Hematopoietic multipotent progenitor cell treated with erythropoietin and hydrocortisone succinate and interleukin-3 and kit ligand, for 6 days (in vitro differentiated cells): ENCODE measurements around the gene TRAPPC13.
A peak's percentile ranks its signal among the peaks of the same experiment; 100 is the strongest.
"Not testable (repeated sequence)": the region's sequence is repeated elsewhere in the genome, so short reads cannot be mapped to it uniquely, and the experiment has no call there.

ENCODE experiments used
- DNase-seq: peaks from one replicate; pipeline ENCODE4 v3.0.0-alpha.2; 2015

TRAPPC13 gene, protein sequence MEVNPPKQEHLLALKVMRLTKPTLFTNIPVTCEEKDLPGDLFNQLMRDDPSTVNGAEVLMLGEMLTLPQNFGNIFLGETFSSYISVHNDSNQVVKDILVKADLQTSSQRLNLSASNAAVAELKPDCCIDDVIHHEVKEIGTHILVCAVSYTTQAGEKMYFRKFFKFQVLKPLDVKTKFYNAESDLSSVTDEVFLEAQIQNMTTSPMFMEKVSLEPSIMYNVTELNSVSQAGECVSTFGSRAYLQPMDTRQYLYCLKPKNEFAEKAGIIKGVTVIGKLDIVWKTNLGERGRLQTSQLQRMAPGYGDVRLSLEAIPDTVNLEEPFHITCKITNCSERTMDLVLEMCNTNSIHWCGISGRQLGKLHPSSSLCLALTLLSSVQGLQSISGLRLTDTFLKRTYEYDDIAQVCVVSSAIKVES

DNA sequence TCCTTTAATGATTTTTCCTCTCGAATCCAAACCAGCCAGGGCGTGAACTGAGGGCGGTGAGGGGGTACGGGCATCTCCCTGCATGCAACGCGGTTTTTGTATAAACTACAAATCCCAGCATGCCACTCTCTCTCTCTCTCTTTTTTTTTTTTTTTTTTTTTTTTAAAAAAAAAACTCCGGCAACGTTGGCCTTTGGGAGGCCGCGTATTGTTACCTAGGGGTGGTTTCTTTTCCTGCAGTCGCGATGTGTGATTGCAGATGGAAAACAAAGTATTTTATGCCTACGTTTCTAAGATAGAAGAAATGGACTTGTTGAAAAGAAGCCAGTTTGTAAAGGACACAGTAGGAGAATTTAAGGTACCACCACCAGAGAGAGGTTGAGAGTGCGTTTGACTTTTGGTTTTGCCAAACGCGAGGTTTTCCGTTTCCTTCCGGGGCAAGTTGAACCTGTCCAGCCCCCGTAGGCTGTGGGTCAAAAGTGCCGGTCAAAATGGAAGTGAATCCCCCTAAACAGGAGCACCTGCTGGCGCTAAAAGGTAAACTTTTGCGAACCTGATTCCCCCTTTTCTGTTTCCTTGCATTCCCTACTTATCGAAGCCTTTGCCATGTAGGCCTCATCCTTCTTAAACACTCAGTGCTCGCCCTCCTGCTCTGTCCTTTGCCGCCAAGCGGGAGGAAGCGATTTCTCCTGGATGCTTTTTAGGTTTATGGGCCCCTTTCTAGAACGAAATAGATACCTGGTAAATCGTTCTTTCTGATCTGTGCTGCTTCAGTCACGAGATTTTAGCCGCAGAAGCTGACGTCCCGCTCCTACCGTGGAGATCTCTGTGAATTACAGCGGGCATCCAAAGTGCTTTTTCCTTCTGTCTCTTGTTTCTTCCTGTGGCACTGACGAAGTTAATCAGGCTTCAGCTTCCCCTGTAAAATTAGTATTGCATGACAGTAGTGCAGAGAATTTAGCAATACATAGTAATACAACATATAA, at the start of gene TRAPPC13, which contains the start of gene SHLD3:
Gene TRAPPC13, plus strand, starts transcription at position 457 of the 985 bp plus-strand sequence. Its CDS starts 34 bp downstream, at position 491.
Gene SHLD3, plus strand, starts transcription at position 457 of the 985 bp plus-strand sequence. CDS start 4,561 bp downstream, outside the sequence.
- peak; percentile 96 for DNase-seq

DNA sequence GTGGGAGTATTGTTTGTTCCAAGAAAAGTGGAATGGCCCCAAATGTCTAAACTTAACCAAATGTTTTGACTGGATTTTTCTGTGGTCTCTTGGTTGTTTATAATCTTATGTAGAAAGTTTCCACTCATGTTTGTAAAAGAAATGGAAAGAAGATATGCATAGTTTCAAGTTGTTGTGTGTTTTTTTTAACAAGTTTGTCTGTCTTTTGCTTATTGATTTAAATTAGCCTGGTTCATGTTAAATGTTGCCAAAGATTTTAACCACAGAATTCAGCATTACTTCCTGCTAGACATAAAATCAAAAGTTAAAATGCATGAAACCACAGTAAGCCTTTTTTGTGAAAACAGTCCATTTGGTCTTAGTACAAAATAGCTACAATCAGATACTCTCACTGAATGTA, 47.7 kb upstream of the TRAPPC13 start:
- DNase-seq = no peak

DNA sequence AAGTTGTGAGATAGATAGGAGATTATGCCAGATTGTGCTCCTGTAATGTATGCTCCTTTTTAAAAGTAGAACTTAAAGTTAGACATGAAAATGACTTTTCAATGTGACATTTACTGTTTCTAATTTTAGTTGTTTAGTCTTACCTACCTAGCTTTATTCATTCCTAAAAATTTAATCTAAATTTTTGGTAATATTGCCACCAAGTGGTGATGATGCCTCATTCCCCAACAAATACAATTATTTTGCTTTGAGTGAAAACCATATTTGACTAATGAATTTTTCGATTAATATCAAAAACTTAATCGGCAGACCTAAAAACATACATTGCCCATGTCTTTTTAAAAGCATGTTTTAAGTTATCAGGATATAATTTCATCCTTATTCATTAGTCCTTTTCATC, 36.1 kb upstream of the TRAPPC13 start:
- DNase-seq = no peak

DNA sequence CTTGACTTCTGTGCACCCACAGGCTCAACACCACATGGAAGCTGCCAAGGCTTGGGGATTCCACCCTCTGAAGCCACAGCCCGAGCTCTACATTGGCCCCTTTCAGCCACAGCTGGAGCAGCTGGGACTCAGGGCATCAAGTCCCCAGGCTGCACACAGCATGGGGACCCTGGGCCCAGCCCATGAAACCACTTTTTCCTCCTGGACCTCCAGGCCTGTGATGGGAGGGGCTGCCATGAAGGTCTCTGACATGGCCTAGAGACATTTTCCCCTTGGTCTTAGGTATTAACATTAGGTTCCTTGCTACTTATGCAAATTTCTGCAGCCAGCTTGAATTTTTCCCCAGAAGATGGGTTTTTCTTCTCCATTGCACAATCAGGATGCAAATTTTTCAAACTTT, 23.1 kb upstream of the TRAPPC13 start:
- DNase-seq = not testable (repeated sequence)

DNA sequence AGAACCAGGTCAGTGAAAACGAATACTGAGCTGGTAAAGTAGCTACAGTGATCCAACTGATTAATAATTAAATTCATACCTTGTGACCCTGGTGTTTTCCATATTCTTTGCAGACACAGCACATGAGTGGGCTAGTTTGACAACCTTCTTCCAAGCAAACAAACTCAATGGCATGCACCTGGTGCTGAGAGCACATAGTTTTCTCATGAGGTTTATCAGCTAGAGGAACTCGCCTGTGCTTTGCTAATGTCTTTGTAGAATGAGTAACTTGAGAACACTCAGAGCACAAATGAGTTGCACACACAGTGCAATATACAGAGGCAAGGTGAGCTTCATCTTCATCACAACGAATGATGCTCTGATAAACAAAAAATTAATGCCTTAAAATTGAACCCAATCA, 13.3 kb upstream of the TRAPPC13 start:
- DNase-seq = no peak

DNA sequence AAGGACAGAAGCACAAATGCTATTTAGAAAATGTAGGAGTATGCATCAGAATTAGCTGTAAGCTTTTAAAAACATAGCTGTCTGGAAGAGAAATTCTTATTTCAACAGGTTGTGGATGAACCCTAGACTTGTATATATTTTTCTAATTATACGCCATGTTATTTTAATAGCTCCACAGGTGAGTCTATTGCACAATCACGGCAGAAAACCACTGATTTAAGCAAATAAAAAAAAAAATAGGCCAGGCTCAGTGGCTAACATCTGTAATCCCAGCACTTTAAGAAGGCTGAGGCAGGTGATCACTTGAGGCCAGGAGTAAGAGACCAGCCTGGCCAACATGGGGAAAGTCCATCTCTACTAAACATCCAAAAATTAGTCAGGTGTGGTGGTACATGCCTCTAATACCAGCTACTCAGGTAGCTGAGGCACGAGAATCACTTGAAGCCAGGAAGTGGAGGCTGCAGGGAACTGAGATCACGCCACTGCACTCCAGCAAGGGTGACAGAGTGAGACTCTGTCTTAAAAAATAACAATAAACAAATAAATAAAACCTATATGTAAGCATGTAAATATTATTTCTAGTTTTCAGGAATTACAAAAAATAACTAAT, 12.4 kb upstream of the TRAPPC13 start:
- no peak for DNase-seq

DNA sequence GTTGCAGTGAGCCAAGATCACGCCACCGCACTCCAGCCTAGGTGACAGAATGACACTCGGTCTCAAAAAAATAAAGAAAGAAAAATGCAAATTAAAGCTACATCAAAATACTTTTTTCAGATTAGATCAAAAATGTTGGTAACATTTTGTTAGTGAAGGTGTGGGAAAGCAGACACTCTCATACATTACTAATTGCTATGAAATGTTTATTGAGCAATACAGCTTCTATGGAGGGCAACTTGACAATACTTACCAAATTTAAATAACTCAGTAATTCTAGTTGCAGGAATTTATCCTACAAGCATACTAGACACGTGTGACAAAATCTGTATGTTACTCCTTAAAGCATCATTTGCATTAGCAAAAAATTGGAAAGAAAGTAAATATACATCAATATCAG, 4.8 kb upstream of the TRAPPC13 start:
- no peak for DNase-seq

DNA sequence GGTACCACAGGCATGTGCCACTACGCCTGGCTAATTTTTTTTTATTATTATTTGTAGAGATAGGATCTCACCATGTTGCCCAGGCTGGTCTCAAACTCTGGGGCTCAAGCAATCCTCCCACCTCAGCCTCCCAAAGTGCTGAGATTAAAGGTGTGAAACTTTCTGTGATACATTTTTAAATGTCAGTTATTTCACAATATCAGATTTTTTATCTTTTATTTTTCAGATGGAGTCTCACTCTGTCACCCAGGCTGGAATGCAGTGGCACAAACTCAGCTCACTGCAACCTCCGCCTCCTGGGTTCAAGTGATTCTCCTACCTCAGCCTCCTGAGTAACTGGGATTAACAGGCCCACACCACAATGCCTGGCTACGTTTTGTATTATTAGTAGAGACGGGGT, 2.9 kb upstream of the TRAPPC13 start:
- DNase-seq = not testable (repeated sequence)

DNA sequence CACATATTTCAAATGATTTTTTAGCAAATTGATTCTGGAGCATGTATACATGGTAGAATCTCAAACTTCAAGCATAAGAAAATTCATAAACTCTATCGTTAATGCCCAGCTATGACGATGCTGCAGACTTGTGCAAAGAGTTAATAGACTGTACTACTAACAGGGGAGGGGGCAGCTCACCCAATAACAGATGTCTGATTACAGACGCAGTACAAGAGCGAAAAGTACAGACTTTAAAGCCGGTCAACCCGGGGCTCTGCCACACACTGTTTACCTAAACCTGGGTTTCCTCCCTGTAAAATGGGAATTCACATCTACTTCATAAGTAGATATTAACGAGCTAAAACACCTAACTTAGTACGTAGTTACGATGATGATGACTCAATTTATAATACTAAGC, 1.3 kb upstream of the TRAPPC13 start:
- peak; percentile 27 for DNase-seq

DNA sequence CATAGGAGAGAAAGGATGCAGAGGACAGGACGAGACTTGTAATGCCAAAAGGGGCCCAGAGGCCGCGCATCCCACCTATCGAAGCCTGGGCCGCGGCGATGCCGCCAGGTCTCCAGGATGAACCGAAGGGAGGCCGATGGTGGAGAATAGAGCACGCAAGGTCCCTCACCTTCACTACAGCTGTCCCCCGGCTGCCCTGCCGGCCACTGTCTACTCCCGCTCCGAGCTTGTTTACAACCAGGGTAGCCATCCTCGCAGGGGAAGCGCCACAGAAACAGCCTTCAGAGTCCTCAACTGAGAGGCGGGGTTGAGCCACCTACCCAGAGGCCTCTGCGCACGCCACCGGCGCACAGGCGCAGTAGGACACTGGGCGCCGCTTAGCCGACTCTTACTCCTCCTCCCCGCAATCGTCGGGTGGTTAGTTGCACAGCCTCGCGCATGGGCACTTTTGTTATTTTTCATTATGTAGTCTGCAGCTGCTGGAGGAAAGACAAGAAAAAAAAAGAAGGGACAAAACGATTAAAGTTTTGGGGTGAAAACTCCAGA, 729 bp upstream of the TRAPPC13 start, which contains the start of gene TRIM23:
Gene TRIM23, minus strand, starts transcription at position 309 of the 546 bp plus-strand sequence. Its CDS starts 59 bp downstream, at position 250.
- peak; percentile 97 for DNase-seq

DNA sequence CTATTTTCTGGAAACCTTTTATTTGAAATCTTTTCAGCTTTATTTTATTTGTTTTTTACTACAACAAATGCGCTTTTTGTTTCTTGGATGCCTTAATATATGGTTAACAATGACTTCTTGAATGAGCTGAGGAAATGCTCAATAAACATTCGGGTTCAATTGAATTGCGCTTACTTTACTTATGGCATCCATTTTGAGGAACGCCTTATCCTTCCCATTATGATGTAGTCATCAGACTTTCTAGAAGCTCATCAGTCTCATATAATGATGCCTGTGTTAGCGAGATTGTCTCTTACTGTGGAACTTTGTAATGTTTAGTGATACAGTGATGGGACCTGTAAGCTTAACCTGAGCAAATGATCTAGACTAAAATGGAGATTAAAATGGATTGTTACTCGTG, 916 bp downstream of the TRAPPC13 start:
- peak; percentile 38 for DNase-seq

DNA sequence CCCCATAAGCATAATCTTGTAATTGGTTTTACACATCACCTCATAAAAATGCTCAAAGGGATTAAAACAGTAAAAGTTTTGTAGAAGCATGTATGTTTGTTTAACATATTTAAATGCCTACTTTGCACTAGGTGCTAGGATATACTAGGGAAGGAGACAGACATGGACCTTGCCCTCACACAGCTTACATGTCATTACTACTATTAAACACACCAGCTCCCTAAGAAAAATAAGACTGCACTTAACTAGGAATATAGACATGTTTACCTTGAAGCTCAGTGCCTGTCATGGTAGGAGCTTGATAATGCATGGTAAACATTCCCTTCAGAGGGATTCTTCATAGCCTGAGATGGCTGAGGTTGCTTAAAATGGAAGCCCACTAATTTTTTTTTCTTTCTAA, 6.2 kb downstream of the TRAPPC13 start:
- DNase-seq = no peak

DNA sequence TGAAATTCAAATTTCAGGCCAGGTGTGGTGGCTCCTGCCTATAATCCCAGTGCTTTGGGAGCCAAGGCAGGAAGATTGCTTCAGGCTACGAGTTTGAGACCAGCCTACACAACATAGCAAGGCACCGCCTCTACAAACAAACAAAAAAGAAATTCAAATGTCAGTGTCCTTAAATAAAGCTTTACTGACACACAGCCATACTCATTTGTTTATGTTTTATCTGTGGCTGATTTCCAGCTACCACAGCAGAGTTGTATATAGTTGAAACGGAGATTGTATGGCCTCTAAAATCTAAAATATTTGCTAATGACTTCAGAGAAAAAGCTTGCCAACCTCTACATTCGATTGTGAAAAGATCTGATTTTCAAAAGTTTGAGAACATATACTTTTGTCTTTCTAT, 15.4 kb downstream of the TRAPPC13 start:
- DNase-seq = no peak

DNA sequence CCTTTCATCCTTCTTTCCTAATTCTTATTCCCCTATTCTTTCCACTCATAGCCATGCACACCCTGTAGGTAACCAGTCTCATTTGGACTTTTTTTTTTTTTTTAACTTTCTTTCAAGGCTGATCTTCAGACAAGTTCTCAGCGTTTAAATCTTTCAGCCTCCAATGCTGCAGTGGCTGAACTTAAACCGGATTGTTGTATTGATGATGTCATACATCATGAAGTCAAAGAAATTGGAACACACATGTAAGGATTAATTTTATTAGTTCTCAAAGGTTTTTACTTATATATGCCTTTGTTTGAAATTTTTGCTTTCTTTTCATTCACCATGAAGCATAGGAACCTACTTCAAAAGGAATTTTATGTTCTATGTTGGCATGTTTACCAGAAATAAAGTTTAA, 22.1 kb downstream of the TRAPPC13 start:
- no peak for DNase-seq

DNA sequence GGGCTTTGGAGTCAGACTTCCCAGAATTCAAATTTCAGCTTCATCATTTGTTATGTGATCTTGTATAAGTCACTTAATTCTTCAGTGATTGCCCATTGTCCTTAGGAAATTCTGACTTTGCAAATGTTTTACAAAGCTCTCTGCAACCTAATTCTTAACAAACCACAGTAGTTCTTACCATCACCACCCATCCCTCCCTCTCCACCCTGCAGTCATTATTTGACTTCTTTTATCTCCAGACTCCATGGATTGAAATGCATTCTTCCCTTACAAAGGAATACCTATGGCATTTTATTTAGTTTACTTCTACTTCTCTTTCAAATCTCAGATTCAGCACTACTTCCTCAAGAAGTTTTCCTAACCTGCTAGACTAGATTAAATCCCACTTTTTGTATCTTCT, 23.1 kb downstream of the TRAPPC13 start:
- DNase-seq = no peak

DNA sequence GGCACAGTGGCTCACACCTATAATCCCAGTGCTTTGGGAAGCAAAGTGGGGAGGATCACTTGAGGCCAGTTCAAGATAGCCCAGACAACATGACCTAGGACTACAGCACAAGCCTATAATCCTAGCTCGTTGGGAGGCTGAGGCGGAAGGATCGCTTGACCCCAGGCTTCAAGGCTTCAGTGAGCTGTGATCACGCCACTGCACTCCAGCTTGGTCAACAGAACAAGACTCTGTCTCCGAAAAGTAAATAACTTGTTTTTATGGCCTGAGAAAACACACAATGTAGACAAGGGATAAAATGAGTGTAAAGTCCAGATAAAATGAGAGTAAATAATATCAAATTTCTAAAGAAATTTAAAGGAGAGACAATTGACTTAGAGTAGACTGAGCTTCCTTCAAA, 26.3 kb downstream of the TRAPPC13 start:
- DNase-seq = no peak

DNA sequence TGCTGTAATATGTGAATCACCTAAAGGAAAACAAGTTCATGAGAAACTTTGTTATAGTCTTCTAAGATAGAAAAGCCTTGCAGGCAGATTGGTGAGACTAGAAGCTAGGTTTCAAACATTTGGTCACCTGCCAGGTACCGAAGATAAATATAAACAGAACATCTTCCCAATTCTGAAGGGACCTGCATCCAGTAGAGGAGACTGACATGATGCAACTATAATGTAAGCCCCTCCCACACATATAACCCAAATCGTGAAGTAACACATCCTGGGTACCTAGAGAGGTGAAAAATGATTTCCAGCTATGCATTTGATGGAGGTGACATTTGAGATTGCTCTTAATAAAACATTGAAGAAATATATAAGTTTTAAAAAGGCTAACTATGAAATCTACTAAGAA, 29.9 kb downstream of the TRAPPC13 start:
- DNase-seq = no peak

DNA sequence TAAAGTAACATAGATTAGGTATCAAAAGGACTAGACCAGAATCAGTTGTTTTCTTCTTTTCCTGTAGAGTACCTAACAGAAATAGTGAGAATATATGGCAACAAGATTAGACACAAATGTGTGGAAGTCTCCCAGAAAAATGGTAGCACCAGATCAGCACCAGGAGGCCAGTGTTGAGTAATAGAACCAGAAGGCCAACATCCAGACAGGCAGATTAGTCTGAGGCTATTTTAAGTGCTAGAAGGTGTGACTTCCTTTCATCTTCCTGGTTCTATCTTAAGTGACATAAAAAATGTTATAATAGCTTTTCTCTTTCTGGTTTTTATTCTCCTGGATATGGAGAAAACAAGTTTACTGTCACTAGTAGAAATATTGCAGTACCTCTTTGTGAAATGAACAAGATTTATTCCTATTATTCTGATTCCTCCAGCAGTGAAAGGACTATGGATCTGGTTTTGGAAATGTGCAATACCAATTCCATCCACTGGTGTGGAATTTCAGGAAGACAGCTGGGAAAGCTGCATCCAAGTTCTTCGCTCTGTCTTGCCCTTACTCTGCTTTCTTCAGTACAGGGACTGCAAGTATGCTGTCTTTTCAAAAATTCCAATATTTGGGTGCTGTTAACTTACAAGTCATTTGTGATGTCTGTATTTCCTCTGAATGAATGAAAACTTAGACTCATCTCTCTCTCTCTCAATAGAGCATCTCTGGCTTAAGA, 39.1 kb downstream of the TRAPPC13 start:
- DNase-seq = no peak

DNA sequence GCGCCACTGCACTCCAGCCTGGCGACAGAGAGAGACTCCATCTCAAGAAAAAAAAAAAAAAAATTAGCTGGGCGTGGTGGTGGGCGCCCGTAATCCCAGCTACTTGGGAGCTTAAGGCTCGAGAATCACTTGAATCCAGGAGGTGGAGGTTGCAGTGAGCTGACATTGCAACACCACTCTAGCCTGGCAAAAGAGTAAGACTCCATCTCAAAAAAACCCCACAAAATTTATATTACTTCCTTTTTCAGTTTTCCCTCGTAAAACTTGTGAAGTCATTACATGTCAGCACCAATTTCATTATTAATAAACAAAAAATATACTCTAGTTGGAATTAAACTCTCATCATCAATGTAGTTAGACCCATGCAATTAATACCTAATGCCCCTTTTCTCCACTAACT, 43.9 kb downstream of the TRAPPC13 start:
- no peak for DNase-seq

DNA sequence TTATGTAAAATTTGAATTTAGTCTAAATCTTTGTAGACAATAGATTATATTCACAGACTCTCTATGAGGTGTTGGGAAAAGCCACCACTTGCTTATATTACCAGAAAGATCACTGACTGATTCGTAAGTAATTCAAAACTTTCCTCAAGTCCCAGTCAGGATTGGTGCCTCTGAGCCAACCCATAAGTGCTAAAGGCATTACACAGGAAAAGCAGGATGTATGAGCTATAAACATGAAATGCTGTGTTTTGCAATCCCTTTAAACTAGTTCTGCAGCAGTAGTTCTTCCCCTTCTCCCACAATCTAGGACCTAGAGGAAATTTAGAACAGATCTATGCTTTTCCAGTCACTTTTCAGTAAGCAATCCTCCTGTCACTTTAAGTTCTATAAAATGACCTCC, 48.0 kb downstream of the TRAPPC13 start:
- DNase-seq = no peak

DNA sequence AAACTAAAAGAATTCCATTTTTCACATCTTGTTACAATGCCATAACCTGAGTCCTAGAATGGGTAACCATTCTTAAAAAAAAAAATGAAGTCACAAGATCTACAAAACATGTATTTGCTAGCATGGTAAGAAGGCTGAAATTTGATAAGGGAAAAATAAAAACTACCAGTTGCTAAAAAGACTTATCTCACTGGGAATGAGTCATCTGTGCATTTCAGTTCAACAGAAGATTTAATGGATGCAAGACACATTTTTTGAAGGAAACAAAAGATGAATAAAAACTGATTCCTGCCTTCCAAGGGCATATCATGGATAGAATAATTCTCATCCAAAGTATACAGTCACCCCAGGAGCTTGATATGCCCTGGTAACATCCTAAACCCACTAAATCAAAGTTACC, 49.9 kb downstream of the TRAPPC13 start:
- DNase-seq = no peak

DNA sequence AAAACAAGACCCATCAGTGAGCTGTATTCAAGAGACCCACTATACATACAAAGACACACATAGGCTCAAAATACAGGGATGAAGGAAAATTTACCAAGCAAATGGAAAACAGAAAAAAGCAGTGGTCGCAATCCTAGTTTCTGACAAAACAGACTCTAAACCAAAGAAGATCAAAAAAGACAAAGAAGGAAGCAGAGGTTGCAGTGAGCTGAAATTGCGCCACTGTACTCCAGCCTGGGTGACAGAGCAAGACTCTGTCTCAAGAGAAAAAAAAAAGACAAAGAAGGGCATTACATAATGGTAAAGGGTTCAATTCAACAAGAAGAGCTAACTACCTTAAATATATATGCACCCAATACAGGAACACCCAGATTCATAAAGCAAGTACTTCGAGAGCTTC, 51.2 kb downstream of the TRAPPC13 start:
- peak; percentile 4 for DNase-seq
